ENCODE data around the gene NXF1.

NXF1 gene

DNA sequence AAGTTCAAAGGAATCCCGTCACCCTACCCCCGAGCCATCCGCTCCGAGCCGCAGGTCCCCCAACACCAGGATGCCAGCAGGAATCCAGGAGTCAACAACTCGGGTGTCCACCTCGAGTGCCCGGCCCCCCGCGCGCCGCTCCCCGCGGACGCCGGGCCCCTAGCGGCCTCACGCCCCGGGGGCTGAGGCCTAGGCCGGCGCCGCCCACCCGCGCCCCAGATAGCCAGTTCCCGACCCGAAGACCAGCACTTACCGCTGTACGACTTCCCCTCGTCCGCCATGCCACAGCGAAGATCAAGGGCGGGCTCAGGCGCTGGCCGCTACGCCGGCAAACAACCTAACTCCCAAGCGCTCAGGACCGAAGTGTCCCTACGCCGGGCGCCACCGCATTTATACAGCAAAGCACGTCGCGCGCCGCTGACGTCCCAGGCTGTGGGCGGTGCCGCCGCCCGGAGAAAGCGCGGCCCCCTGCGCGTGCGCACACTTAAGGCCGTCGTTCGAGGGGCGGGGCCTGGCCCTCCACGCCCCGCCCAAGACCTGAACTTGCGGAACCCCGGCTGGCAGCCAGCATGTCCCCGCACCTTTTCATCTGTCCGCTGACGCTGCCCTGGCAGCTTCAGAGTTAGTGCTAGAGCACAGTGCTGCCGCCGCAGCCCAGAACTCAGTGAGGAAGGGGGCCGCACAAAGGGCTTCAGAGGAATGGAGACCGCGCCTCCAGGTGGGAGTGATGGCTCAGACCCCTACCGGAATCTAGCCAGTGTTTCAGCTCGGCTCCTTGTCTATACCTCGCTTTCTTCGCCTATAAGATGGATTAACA, at the start of gene NXF1:
NXF1 (minus strand) TSS at position 365 of the 817 bp plus-strand sequence; CDS start at position 281, 84 bp downstream.
- 0 out of 2 replicates have a peak, but pooled peaks have one; percentile 9 for TF ChIP-seq TEAD4 (IDR thresholded peaks at IDR 0.05)
- TF ChIP-seq, protein P1, sequence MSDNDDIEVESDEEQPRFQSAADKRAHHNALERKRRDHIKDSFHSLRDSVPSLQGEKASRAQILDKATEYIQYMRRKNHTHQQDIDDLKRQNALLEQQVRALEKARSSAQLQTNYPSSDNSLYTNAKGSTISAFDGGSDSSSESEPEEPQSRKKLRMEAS (IDR thresholded peaks at IDR 0.05): peak; percentile 68; the same call in 1 of the 2 replicates
- peak; percentile 55; the same call in 1 of the 2 replicates for TF ChIP-seq ZBTB7A (IDR thresholded peaks at IDR 0.05; ENCODE audit: low read depth)
- TF ChIP-seq, protein P2, sequence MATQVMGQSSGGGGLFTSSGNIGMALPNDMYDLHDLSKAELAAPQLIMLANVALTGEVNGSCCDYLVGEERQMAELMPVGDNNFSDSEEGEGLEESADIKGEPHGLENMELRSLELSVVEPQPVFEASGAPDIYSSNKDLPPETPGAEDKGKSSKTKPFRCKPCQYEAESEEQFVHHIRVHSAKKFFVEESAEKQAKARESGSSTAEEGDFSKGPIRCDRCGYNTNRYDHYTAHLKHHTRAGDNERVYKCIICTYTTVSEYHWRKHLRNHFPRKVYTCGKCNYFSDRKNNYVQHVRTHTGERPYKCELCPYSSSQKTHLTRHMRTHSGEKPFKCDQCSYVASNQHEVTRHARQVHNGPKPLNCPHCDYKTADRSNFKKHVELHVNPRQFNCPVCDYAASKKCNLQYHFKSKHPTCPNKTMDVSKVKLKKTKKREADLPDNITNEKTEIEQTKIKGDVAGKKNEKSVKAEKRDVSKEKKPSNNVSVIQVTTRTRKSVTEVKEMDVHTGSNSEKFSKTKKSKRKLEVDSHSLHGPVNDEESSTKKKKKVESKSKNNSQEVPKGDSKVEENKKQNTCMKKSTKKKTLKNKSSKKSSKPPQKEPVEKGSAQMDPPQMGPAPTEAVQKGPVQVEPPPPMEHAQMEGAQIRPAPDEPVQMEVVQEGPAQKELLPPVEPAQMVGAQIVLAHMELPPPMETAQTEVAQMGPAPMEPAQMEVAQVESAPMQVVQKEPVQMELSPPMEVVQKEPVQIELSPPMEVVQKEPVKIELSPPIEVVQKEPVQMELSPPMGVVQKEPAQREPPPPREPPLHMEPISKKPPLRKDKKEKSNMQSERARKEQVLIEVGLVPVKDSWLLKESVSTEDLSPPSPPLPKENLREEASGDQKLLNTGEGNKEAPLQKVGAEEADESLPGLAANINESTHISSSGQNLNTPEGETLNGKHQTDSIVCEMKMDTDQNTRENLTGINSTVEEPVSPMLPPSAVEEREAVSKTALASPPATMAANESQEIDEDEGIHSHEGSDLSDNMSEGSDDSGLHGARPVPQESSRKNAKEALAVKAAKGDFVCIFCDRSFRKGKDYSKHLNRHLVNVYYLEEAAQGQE (IDR thresholded peaks at IDR 0.05; ENCODE audit: low read depth): no peak
- no peak for TF ChIP-seq CEBPB (IDR thresholded peaks at IDR 0.05)
- TF ChIP-seq, protein P3, sequence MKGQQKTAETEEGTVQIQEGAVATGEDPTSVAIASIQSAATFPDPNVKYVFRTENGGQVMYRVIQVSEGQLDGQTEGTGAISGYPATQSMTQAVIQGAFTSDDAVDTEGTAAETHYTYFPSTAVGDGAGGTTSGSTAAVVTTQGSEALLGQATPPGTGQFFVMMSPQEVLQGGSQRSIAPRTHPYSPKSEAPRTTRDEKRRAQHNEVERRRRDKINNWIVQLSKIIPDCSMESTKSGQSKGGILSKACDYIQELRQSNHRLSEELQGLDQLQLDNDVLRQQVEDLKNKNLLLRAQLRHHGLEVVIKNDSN (IDR thresholded peaks at IDR 0.05): peak; percentile 3; the same call in 1 of the 2 replicates
- peak; percentile 93 for TF ChIP-seq CREB1 (IDR thresholded peaks at IDR 0.05; ENCODE audit: low read depth)
- no peak for TF ChIP-seq RAD21 (IDR thresholded peaks at IDR 0.05; ENCODE audit: low read depth)
- peak; percentile 97 for TF ChIP-seq TAF1 (IDR thresholded peaks at IDR 0.05; ENCODE audit: low read depth)
- TF ChIP-seq FOXM1 (IDR thresholded peaks at IDR 0.05; ENCODE audit: borderline replicate concordance, low read depth): no peak
- TF ChIP-seq NFIC (IDR thresholded peaks at IDR 0.05): no peak
- peak; percentile 47; the same call in 1 of the 2 replicates for TF ChIP-seq TCF12 (IDR thresholded peaks at IDR 0.05; ENCODE audit: low read depth)
- TF ChIP-seq EP300 (IDR thresholded peaks at IDR 0.05; ENCODE audit: borderline replicate concordance): 0 out of 2 replicates have a peak, but pooled peaks have one; percentile 11
- TF ChIP-seq EGR1 (IDR thresholded peaks at IDR 0.05): 0 out of 2 replicates have a peak, but pooled peaks have one; percentile 21
- TF ChIP-seq YY1 (IDR thresholded peaks at IDR 0.05; ENCODE audit: low read depth): peak; percentile 86

DNA sequence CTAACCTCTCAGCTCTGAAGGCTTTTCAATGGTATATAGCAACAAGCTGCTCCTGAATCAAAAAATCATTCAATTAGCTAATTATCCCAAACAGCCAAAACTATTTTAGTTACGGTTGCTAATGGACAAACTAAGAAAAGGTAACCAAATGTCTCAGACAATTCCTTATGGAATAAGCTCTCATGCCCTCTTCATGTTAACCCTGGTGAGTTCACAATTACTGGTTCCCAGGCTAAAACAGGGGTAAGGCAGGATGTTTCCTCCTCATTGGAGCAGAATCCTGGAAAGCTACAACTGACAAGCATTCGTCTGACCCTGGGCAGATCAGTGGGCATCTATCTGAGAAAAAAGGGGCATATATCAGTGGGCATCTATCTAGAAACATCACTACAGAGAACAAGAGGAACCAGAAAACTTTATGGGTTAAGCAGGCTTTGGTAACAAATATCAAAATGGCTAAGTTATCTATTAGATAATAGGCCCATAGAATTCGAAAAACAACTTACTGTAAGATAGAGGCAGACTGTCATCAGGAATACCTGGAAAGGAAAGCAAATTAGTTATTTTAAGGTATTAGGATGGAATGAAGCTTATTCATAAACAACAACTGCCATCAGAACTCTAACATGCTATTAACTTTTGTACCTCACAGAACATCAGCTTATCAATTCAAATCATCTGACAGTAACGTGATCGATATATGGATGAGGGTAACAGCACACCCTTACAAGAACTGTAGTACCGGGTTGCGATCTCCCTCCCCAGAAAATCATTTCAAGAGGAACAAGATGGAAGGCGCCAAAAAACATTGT, 49.0 kb upstream of the NXF1 start:
- no peak for TF ChIP-seq CEBPB (IDR thresholded peaks at IDR 0.05)
- no peak for TF ChIP-seq EP300 (IDR thresholded peaks at IDR 0.05; ENCODE audit: borderline replicate concordance)
- no peak for TF ChIP-seq ZBTB7A (IDR thresholded peaks at IDR 0.05; ENCODE audit: low read depth)

DNA sequence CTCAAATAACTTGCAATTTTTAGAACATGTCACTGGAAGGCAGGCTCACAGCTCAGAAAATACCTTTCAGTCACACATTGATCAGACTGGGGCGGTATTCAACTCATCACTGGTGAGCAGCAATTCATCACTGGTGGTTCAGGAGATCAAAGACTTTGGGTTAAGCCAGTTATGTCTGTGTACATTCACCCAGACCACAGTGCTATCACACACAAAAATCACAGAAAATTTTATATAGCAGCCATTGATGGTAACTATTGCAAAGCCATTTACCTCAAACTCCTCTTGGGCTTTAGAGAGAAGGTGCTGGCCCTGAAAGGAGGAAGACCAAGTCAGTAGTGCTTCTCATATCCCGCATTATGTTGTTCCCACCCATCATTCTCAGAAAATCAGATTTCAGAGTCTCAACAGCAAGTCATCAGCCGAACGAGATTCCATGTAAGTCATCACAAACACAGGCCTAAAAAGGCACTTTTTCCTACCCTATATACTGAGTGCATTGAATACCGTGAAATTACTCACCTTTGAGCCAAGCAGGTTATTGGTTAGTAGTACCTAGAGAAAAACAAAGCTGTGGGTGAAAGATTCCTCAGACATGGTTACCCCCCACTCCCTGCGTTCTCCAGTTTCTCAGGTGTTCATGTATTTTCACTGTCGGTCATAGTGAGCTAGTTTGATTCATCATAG, 48.2 kb upstream of the NXF1 start:
- TF ChIP-seq TAF1 (IDR thresholded peaks at IDR 0.05; ENCODE audit: low read depth) (no peak), FOXM1 (IDR thresholded peaks at IDR 0.05; ENCODE audit: borderline replicate concordance, low read depth) (no peak)
- TF ChIP-seq, protein P3 (IDR thresholded peaks at IDR 0.05): no peak

DNA sequence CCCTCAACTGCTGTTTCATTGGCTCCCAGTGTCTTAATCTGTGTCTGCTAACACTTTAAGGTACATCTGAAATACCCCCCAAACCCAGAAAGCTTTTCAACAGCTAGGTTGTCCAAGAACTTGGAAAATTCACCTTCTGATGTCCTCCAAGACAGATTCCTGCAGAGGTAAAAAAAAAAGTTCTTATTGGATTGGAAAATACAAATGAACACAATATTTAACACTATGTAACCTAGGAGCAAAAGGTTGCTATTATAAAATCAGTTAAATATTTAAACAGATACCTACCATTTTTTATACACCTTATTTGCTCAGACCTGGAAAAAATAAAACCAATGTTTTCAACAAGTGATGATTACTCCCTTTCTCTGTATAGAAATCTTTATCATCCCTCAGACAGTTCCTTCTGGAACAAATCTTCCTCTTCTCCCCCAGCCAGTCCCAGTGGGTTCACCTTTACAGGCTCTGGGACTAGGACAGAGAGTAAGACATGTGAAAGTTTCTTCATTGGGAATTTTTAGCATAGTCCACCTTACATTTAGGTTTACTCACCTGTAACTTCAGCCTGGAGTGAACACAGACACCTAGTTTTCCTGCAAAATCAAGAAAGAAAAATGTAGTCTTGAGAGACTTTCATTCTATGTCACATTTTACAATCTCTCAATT, 47.4 kb upstream of the NXF1 start:
- TF ChIP-seq, protein P3 (IDR thresholded peaks at IDR 0.05): no peak
- no peak for TF ChIP-seq TCF12 (IDR thresholded peaks at IDR 0.05; ENCODE audit: low read depth)
- TF ChIP-seq, protein P1 (IDR thresholded peaks at IDR 0.05): no peak
- TF ChIP-seq YY1 (IDR thresholded peaks at IDR 0.05; ENCODE audit: low read depth): no peak
- TF ChIP-seq ZBTB7A (IDR thresholded peaks at IDR 0.05; ENCODE audit: low read depth): no peak
- TF ChIP-seq CEBPB (IDR thresholded peaks at IDR 0.05): no peak
- TF ChIP-seq NFIC (IDR thresholded peaks at IDR 0.05): no peak
- no peak for TF ChIP-seq FOXM1 (IDR thresholded peaks at IDR 0.05; ENCODE audit: borderline replicate concordance, low read depth)
- TF ChIP-seq RAD21 (IDR thresholded peaks at IDR 0.05; ENCODE audit: low read depth): no peak
- no peak for TF ChIP-seq TAF1 (IDR thresholded peaks at IDR 0.05; ENCODE audit: low read depth)
- TF ChIP-seq TEAD4 (IDR thresholded peaks at IDR 0.05): no peak
- TF ChIP-seq EGR1 (IDR thresholded peaks at IDR 0.05): no peak
- no peak for TF ChIP-seq CREB1 (IDR thresholded peaks at IDR 0.05; ENCODE audit: low read depth)
- no peak for TF ChIP-seq EP300 (IDR thresholded peaks at IDR 0.05; ENCODE audit: borderline replicate concordance)
- TF ChIP-seq, protein P2 (IDR thresholded peaks at IDR 0.05; ENCODE audit: low read depth): no peak
